GM12878 (cell line): ENCODE results near the gene MRPL36. TPM values are rescaled to one million over a fixed set of nuclear protein-coding genes. Genes with fewer than 3 reads are reported as not detected.

Source experiments
- ATAC-seq: fragments of 200-7000 bp; cut with Tn5 transposase; 3 replicates; pipeline ENCODE4 v1.9.1; 2020; ENCODE audit warnings: mild to moderate bottlenecking, moderate library complexity
- BruUV-seq: library from RNA; stranded (reverse); fragments of 400-500 nt; replicated peaks from 2 replicates; lab custom pipeline; 2021; lab: Mats Ljungman, UMichigan
- CTCF ChIA-PET: fragments of 300-600 bp; sonication (Branson Sonifier 250); formaldehyde crosslinking; extraction: SDS; loops from one replicate; lab custom pipeline; 2021; ENCODE audit warnings: inconsistent platforms; lab: Yijun Ruan, JAX
- POLR2A ChIA-PET: fragments of 350-600 bp; formaldehyde crosslinking; extraction: SDS; loops from one replicate; lab custom pipeline; 2021; ENCODE audit warnings: inconsistent platforms; lab: Charles Lee
- RAD21 ChIA-PET: fragments of 300-600 bp; sonication (Branson Sonifier 250); formaldehyde crosslinking; loops from one replicate; lab custom pipeline; 2023; ENCODE audit warnings: antibody characterized with exemption; ENCODE audit not compliant: unreplicated experiment; lab: Charles Lee
- SMC1A ChIA-PET: fragments of 300-600 bp; sonication (Branson Sonifier 250); formaldehyde crosslinking; loops from one replicate; lab custom pipeline; 2023; ENCODE audit not compliant: unreplicated experiment, uncharacterized antibody; lab: Charles Lee
- DNase-seq: peaks from one replicate; pipeline ENCODE4 v3.0.0-alpha.2; 2011; ENCODE audit warnings: low read depth, low spot score
- FAIRE-seq: peaks from 3 replicates; lab custom pipeline; 2011; peaks lifted over from hg19 to GRCh38; lab: Jason Lieb, UNC
- H2AFZ ChIP-seq: 2 replicates; pipeline ENCODE4 v1.6.0; 2011; ENCODE audit warnings: low read depth, low read length, control low read depth; ENCODE audit not compliant: control insufficient read depth
- H3K27ac ChIP-seq: 2 replicates; pipeline ENCODE4 v1.5.1; 2011; ENCODE audit warnings: control low read depth; ENCODE audit not compliant: control insufficient read depth, insufficient read depth
- H3K27me3 ChIP-seq, 2 experiments: replicated peaks in 1 of 2; 2 replicates each; pipeline versions ENCODE4 v1.6.0 to v1.6.1; 2011; ENCODE audit warnings: low read length in 1 of 2; ENCODE audit not compliant: control insufficient read depth in 2 of 2, insufficient read depth in 2 of 2
- H3K36me3 ChIP-seq, 2 experiments: 2 replicates each; pipeline ENCODE4 v1.5.1; 2011; ENCODE audit warnings: low read length in 1 of 2; ENCODE audit not compliant: control insufficient read depth in 2 of 2, insufficient read depth in 2 of 2
- H3K4me1 ChIP-seq: 2 replicates; pipeline ENCODE4 v1.6.1; 2011; ENCODE audit warnings: mild to moderate bottlenecking, low read length, moderate library complexity, mixed read lengths; ENCODE audit not compliant: control insufficient read depth, insufficient read depth
- H3K4me2 ChIP-seq: 2 replicates; pipeline ENCODE4 v1.6.0; 2011; ENCODE audit warnings: control low read depth; ENCODE audit not compliant: control insufficient read depth, insufficient read depth
- H3K4me3 ChIP-seq: fragments of 200-600 bp; sonication (generic); 2 replicates; pipeline ENCODE4 v1.5.1; 2016
- H3K79me2 ChIP-seq: 2 replicates; pipeline ENCODE4 v1.6.0; 2011; ENCODE audit warnings: low read length; ENCODE audit not compliant: control insufficient read depth, insufficient read depth
- H3K9ac ChIP-seq: 2 replicates; pipeline ENCODE4 v1.8.0; 2011; ENCODE audit warnings: low read length, control low read depth, mixed read lengths; ENCODE audit not compliant: control insufficient read depth, insufficient read depth
- H3K9me3 ChIP-seq: replicated peaks from 3 replicates; pipeline ENCODE4 v1.5.1; 2011; ENCODE audit warnings: mild to moderate bottlenecking, low read length; ENCODE audit not compliant: control insufficient read depth, insufficient read depth
- H4K20me1 ChIP-seq: 2 replicates; pipeline ENCODE4 v1.6.0; 2011; ENCODE audit not compliant: control insufficient read depth, insufficient read depth
- ATF7 ChIP-seq: fragments of 450-650 bp; IDR thresholded peaks from 2 replicates; pipeline ENCODE4 v1.6.1; 2016; ENCODE audit warnings: low read depth, mild to moderate bottlenecking
- FOS ChIP-seq: IDR thresholded peaks from 3 replicates; pipeline ENCODE4 v1.6.1; 2011; ENCODE audit warnings: borderline replicate concordance; ENCODE audit not compliant: insufficient read length; ENCODE audit errors: extremely low read depth
- FOXM1 ChIP-seq: IDR thresholded peaks from 2 replicates; pipeline ENCODE4 v1.6.1; 2012; ENCODE audit warnings: low read depth, mild to moderate bottlenecking, inconsistent platforms, low read length, moderate library complexity
- IRF4 ChIP-seq: IDR thresholded peaks from 2 replicates; pipeline ENCODE4 v1.6.1; 2011; ENCODE audit warnings: low read depth, low read length
- KDM1A ChIP-seq: fragments of 200-600 bp; sonication (generic); IDR thresholded peaks from 2 replicates; pipeline ENCODE4 v1.6.1; 2016; ENCODE audit warnings: borderline replicate concordance
- NFYA ChIP-seq: IDR thresholded peaks from 2 replicates; pipeline ENCODE4 v1.6.1; 2011; ENCODE audit warnings: low read depth, mild to moderate bottlenecking, low read length, improper control_type of control experiment, borderline replicate concordance
- SPI1 ChIP-seq: IDR thresholded peaks from 2 replicates; pipeline ENCODE4 v1.6.1; 2011; ENCODE audit warnings: low read depth, mild to moderate bottlenecking, low read length, moderate library complexity, borderline replicate concordance; ENCODE audit not compliant: insufficient read depth
- TARDBP ChIP-seq: IDR thresholded peaks from 2 replicates; pipeline ENCODE4 v1.6.1; 2016; ENCODE audit warnings: borderline replicate concordance
- WGBS: methylation state at CpG from one replicate; pipeline ENCODE4 v1.1.6; 2016; ENCODE audit warnings: low lambda C conversion rate; ENCODE audit not compliant: insufficient replicate concordance, insufficient coverage; ENCODE audit errors: missing lambda C conversion rate; 5-methylcytosine and 5-hydroxymethylcytosine counted together
- in situ Hi-C: fragments of 300-500 bp; cut with MboI; formaldehyde crosslinking; loops from 9 replicates; pipeline ENCODE4 v1.14.3; 2018; ENCODE audit warnings: mixed read lengths
- intact Hi-C: fragments of 100-400 bp; cut with micrococcal nuclease; formaldehyde crosslinking; loops from one replicate; pipeline ENCODE4 v1.14.2; 2022; ENCODE audit not compliant: unreplicated experiment
- polyA plus RNA-seq, 11 experiments: library from polyadenylated mRNA; depleted of rRNA in 4 of 11; unstranded in 6 of 11; stranded (reverse) in 5 of 11; fragments of >200 nt; fragmentation: Nextera tagmentation in 4 of 11; fragmentation: Illumina TruSeq in 1 of 11; extraction: Ambion mirVana in 4 of 11; extraction: Trizol in 1 of 11; gene quantifications; 1 replicate in 1 of 11; 2 replicates in 10 of 11; pipeline versions ENCODE4 v1.2.1 to v1.2.3, GENCODE V29; 2011 to 2016; ENCODE audit warnings: inconsistent platforms in 2 of 11, missing spikeins in 2 of 11, low read depth in 1 of 11
- total RNA-seq, 4 experiments: library from RNA; depleted of rRNA in 3 of 4; stranded (reverse); fragments of >200 nt in 3 of 4; fragmentation: Illumina TruSeq in 1 of 4; extraction: Trizol in 1 of 4; gene quantifications; 2 replicates each; pipeline versions ENCODE4 v1.2.1 to v1.2.3, GENCODE V29; 2013 to 2021
- TF ChIP-seq, protein P1 (sequence below): fragments of 450-650 bp; formaldehyde crosslinking; IDR thresholded peaks from 2 replicates; pipeline ENCODE4 v1.4.0; 2022; ENCODE audit warnings: mild to moderate bottlenecking, moderate library complexity
- TF ChIP-seq, protein P2 (sequence below): fragments of 450-650 bp; IDR thresholded peaks from 2 replicates; pipeline ENCODE4 v1.6.1; 2017; ENCODE audit warnings: mild to moderate bottlenecking

MRPL36 gene
- total and polyA plus RNA-seq, 10 of the 15 experiments (the other 5 are each of a cell fraction or from before 2014, with no cell fraction given) = 89.2 to 559 (median 152) TPM

DNA sequence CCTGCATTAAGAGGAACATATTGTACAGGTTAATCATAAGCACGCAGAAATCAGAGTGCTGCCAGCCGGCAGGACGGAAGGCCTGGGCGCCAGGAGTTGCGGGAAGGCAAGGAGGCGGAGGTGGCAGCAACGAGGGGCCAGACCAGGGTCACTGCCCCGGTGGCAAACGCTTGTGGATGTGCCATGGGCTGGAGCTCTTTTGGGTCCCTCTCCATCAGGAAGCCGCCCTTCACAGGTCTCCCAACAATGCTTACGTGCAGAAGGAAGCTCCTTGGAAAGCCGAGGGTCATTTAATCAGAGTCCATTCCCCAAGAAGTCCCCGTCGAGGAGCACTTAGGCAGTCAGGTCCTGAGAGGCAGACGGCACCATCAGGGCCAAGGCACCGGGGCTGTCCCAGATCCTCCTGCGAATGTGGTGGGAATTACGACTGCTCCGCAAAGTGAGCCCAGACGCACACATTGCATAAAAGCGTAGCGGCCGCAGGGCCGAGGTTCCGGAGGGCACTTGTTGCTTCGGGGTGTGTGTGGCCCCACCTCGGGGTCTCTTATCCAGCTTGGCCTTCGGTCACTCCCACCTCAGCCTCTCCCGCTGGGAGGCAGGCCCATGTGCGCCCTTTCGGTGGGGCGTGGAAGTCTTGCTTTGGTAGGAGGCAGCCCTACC, 20.5 kb downstream of the MRPL36 start (continued):
- TF ChIP-seq, protein P1, sequence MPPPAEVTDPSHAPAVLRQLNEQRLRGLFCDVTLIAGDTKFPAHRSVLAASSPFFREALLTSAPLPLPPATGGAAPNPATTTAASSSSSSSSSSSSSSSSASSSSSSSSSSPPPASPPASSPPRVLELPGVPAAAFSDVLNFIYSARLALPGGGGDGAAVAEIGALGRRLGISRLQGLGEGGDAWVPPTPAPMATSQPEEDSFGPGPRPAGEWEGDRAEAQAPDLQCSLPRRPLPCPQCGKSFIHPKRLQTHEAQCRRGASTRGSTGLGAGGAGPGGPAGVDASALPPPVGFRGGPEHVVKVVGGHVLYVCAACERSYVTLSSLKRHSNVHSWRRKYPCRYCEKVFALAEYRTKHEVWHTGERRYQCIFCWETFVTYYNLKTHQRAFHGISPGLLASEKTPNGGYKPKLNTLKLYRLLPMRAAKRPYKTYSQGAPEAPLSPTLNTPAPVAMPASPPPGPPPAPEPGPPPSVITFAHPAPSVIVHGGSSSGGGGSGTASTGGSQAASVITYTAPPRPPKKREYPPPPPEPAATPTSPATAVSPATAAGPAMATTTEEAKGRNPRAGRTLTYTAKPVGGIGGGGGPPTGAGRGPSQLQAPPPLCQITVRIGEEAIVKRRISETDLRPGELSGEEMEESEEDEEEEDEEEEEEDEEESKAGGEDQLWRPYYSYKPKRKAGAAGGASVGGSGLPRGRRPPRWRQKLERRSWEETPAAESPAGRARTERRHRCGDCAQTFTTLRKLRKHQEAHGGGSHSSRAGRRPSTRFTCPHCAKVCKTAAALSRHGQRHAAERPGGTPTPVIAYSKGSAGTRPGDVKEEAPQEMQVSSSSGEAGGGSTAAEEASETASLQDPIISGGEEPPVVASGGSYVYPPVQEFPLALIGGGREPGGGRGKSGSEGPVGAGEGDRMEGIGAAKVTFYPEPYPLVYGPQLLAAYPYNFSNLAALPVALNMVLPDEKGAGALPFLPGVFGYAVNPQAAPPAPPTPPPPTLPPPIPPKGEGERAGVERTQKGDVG (CRISPR knock-in tag) = no peak

DNA sequence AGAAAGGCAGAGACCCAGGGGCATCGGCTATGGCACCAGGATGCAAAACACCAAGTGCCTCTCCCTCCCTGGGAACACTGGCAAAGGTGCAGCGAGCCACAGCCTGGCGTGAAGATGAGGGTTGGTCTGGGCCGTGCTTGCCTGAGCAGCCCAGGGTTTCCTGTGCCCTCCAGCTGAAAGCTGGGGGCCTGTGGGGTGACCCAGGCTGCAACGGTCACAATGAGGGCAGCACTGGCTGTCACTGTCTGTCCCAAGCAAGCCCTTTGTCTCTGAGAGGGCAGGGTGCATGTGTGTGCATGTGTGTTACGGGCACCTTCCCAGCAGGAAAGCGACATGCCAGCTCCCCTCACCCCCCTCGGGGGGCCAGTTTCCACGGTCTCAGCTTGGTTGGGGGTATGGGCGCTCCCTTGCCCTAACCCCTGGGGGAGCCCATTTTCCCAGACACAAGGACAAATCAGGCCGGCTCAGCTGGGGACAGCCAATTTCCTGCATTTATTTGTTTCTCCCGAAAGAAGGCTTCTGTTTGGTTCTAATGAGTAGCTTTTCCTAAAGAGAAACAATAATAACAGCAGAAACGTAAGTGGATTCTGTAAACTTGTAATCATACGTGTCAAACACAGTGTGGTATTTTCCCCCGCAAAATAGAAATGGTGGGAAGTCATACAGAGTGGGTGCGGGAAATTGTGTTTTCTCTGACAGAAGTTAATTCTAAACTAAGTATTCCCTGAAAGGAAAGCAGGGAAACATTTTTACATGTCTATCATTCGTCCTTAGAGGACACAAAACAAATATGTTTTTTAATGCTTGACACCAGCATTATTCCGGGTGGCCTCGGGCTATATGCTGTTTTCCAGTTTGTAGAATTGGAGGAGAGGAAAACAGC, 21.3 kb downstream of the MRPL36 start:
- DNase-seq (no peak), ATAC-seq (no peak), FAIRE-seq (no peak)
- Histone ChIP-seq H3K27ac (no peak overlapping the region), H3K36me3 (no peaks in the 10 kb centered on the region), H3K9ac (no peak overlapping the region), H3K4me2 (no peak overlapping the region), H3K9me3 (no peaks in the 10 kb centered on the region), H3K4me1 (peaks cover 17% of the 10 kb centered on the region), H2AFZ (no peak overlapping the region), H4K20me1 (no peaks in the 10 kb centered on the region), H3K79me2 (no peaks in the 10 kb centered on the region), H3K27me3 (no peaks in the 10 kb centered on the region), H3K4me3 (no peak overlapping the region)
- ChIA-PET SMC1A (interaction anchor here (0.8 to 0.9 kb wide), 2 partner anchors 11 to 15 kb away, joined by 4 read pairs; no protein-coding TSS in a partner anchor), CTCF (interaction anchor here (1.2 kb wide), 1 partner anchor 21 kb away, joined by 3 read pairs; the partner anchor contains the start of gene MRPL36), RAD21 (no interaction called here), POLR2A (interaction anchor here (1.6 kb wide), 1 partner anchor 12 kb away, joined by 3 read pairs; no protein-coding TSS in a partner anchor)
- intact Hi-C loops = no loop called here
- BruUV-seq = no TSS peak
- WGBS = 49% methylated on average over 19 of the region's 19 CpGs
- in situ Hi-C loops = no loop called here
- TF ChIP-seq NFYA = no peak
- TF ChIP-seq FOXM1 = no peak
- TF ChIP-seq, protein P2, sequence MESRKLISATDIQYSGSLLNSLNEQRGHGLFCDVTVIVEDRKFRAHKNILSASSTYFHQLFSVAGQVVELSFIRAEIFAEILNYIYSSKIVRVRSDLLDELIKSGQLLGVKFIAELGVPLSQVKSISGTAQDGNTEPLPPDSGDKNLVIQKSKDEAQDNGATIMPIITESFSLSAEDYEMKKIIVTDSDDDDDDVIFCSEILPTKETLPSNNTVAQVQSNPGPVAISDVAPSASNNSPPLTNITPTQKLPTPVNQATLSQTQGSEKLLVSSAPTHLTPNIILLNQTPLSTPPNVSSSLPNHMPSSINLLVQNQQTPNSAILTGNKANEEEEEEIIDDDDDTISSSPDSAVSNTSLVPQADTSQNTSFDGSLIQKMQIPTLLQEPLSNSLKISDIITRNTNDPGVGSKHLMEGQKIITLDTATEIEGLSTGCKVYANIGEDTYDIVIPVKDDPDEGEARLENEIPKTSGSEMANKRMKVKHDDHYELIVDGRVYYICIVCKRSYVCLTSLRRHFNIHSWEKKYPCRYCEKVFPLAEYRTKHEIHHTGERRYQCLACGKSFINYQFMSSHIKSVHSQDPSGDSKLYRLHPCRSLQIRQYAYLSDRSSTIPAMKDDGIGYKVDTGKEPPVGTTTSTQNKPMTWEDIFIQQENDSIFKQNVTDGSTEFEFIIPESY = no peak
- no peak for TF ChIP-seq SPI1
- no peak for TF ChIP-seq FOS
- TF ChIP-seq IRF4 = no peak
- TF ChIP-seq TARDBP = no peak
- TF ChIP-seq, protein P1 (CRISPR knock-in tag) = no peak
- TF ChIP-seq KDM1A = no peak
- TF ChIP-seq ATF7 = no peak
